B cell (primary cell): ENCODE results near the gene TIAM2. TPM values are rescaled to one million over a fixed set of nuclear protein-coding genes. Genes with fewer than 3 reads are reported as not detected.

ENCODE experiments used
- ATAC-seq: fragments of 200-7000 bp; cut with Tn5 transposase; one replicate; pipeline ENCODE4 v1.10.0; 2021; ENCODE audit warnings: low read depth, mild to moderate bottlenecking, moderate number of reproducible peaks, moderate library complexity
- CTCF ChIA-PET: fragments of 350-600 bp; sonication (Branson Sonifier 250); formaldehyde crosslinking; loops from one replicate; lab custom pipeline; 2021; ENCODE audit warnings: antibody characterized with exemption, inconsistent platforms; lab: Charles Lee
- POLR2A ChIA-PET: fragments of 350-600 bp; sonication (Branson Sonifier 250); formaldehyde crosslinking; loops from one replicate; lab custom pipeline; 2021; ENCODE audit warnings: antibody characterized with exemption; lab: Charles Lee
- DNase-seq: peaks from one replicate; pipeline ENCODE4 v3.0.0; 2013
- H2AFZ ChIP-seq: 2 replicates; pipeline ENCODE4 v1.6.1; 2012; ENCODE audit warnings: mild to moderate bottlenecking, low read depth, low read length; ENCODE audit not compliant: insufficient read depth, poor library complexity, severe bottlenecking
- H3K27ac ChIP-seq, 2 donors: 1 replicate in 1 of 2; 2 replicates in 1 of 2; pipeline ENCODE4 v1.5.1; 2012 to 2013; ENCODE audit warnings: low read length in 2 of 2, mild to moderate bottlenecking in 2 of 2, moderate library complexity in 1 of 2
- H3K27me3 ChIP-seq, 4 experiments: fragments of 200-600 bp in 1 of 4; sonication (generic) in 1 of 4; replicated peaks in 1 of 4; 1 replicate in 2 of 4; 2 replicates in 2 of 4; pipeline versions ENCODE4 v1.6.1 to v1.7.0; 2013 to 2016; ENCODE audit warnings: low read length in 3 of 4, mild to moderate bottlenecking in 2 of 4, mixed read lengths in 1 of 4, moderate library complexity in 1 of 4; ENCODE audit not compliant: insufficient read depth in 4 of 4, control insufficient read depth in 3 of 4; ENCODE audit errors: control extremely low read depth in 1 of 4
- H3K36me3 ChIP-seq, 2 experiments: replicated peaks in 1 of 2; 1 replicate in 1 of 2; 2 replicates in 1 of 2; pipeline versions ENCODE4 v1.6.1 to v1.7.1; 2013; ENCODE audit warnings: low read length in 1 of 2; ENCODE audit not compliant: insufficient read depth in 2 of 2, control insufficient read depth in 1 of 2; ENCODE audit errors: control extremely low read depth in 1 of 2, extremely low read depth in 1 of 2
- H3K4me1 ChIP-seq, 2 donors: fragments of 200-600 bp in 1 of 2; sonication (generic) in 1 of 2; 1 replicate in 1 of 2; 2 replicates in 1 of 2; pipeline versions ENCODE4 v1.5.1 to v1.6.1; 2013 to 2017; ENCODE audit warnings: low read length in 2 of 2; ENCODE audit not compliant: control insufficient read depth in 2 of 2, insufficient read depth in 2 of 2
- H3K4me2 ChIP-seq: replicated peaks from 2 replicates; pipeline ENCODE3; 2012; ENCODE audit warnings: mild to moderate bottlenecking, low read depth, low read length; ENCODE audit not compliant: poor library complexity, severe bottlenecking
- H3K4me3 ChIP-seq, 5 experiments: fragments of 200-600 bp in 1 of 5; sonication (generic) in 1 of 5; 1 replicate in 3 of 5; 2 replicates in 2 of 5; pipeline versions ENCODE4 v1.5.1 to v1.7.0; 2011 to 2016; ENCODE audit warnings: low read length in 4 of 5, mild to moderate bottlenecking in 4 of 5, low read depth in 2 of 5, control low read depth in 1 of 5, moderate library complexity in 1 of 5; ENCODE audit not compliant: insufficient read depth in 1 of 5; ENCODE audit errors: control extremely low read depth in 1 of 5, extremely low read depth in 1 of 5
- H3K79me2 ChIP-seq: fragments of 200-600 bp; sonication (generic); one replicate; pipeline ENCODE4 v1.6.0; 2016; ENCODE audit warnings: low read length; ENCODE audit not compliant: control insufficient read depth, insufficient read depth
- H3K9ac ChIP-seq: fragments of 200-600 bp; sonication (generic); 2 replicates; pipeline ENCODE4 v1.6.1; 2017; ENCODE audit warnings: mild to moderate bottlenecking, low read length, moderate library complexity
- H3K9me3 ChIP-seq, 3 donors: one replicate each; pipeline versions ENCODE4 v1.6.1 to v1.7.1; 2013; ENCODE audit warnings: low read length in 2 of 3; ENCODE audit not compliant: control insufficient read depth in 2 of 3, insufficient read depth in 1 of 3; ENCODE audit errors: control extremely low read depth in 1 of 3
- H4K20me1 ChIP-seq: 2 replicates; pipeline ENCODE4 v1.6.0; 2012; ENCODE audit warnings: mild to moderate bottlenecking, low read length; ENCODE audit not compliant: insufficient read depth, control insufficient read depth, poor library complexity, severe bottlenecking
- H3K27ac Mint-ChIP-seq: one replicate; pipeline ENCODE4 v1.8.0; 2021; ENCODE audit warnings: mixed read lengths
- H3K27me3 Mint-ChIP-seq: one replicate; pipeline ENCODE4 v1.8.0; 2021; ENCODE audit warnings: mixed read lengths
- H3K4me1 Mint-ChIP-seq: one replicate; pipeline ENCODE4 v1.8.0; 2021; ENCODE audit warnings: mixed read lengths
- H3K4me3 Mint-ChIP-seq: one replicate; pipeline ENCODE4 v1.8.0; 2021; ENCODE audit warnings: mixed read lengths
- H3K9me3 Mint-ChIP-seq: one replicate; pipeline ENCODE4 v1.8.0; 2022; ENCODE audit warnings: mixed read lengths; ENCODE audit not compliant: insufficient read depth
- EZH2 ChIP-seq: IDR thresholded peaks from 2 replicates; pipeline ENCODE4 v1.6.1; 2012; ENCODE audit warnings: borderline replicate concordance, low read depth, mild to moderate bottlenecking, moderate library complexity, low read length; ENCODE audit not compliant: insufficient read depth, poor library complexity, severe bottlenecking
- WGBS: methylation state at CpG from one replicate; pipeline ENCODE4 v1.1.5; 2013; ENCODE audit warnings: missing lambda C conversion rate; ENCODE audit not compliant: insufficient coverage; 5-methylcytosine and 5-hydroxymethylcytosine counted together
- intact Hi-C: fragments of 100-400 bp; cut with micrococcal nuclease; formaldehyde crosslinking; loops from one replicate; pipeline ENCODE4 v1.10.0; 2022
- polyA plus RNA-seq: library from polyadenylated mRNA; depleted of rRNA; stranded (reverse); fragments of >200 nt; gene quantifications from 2 replicates; pipeline ENCODE4 v1.2.3, GENCODE V29; 2012
- total RNA-seq, 2 donors: library from RNA; stranded (reverse); fragments of 120-200 nt in 1 of 2; gene quantifications; 1 replicate in 1 of 2; 2 replicates in 1 of 2; pipeline versions ENCODE4 v1.2.3 to v1.2.4, GENCODE V29; 2013 to 2022
- TF ChIP-seq, protein P1 (sequence below): fragments of 200-600 bp; IDR thresholded peaks from one replicate; pipeline ENCODE4 v1.8.0; 2022; ENCODE audit warnings: antibody characterized with exemption, mild to moderate bottlenecking

TIAM2 gene
- total and polyA plus RNA-seq, 2 donors (not counting 1 experiment from before 2014, with no cell fraction given) = 13.1 to 18.8 TPM

DNA sequence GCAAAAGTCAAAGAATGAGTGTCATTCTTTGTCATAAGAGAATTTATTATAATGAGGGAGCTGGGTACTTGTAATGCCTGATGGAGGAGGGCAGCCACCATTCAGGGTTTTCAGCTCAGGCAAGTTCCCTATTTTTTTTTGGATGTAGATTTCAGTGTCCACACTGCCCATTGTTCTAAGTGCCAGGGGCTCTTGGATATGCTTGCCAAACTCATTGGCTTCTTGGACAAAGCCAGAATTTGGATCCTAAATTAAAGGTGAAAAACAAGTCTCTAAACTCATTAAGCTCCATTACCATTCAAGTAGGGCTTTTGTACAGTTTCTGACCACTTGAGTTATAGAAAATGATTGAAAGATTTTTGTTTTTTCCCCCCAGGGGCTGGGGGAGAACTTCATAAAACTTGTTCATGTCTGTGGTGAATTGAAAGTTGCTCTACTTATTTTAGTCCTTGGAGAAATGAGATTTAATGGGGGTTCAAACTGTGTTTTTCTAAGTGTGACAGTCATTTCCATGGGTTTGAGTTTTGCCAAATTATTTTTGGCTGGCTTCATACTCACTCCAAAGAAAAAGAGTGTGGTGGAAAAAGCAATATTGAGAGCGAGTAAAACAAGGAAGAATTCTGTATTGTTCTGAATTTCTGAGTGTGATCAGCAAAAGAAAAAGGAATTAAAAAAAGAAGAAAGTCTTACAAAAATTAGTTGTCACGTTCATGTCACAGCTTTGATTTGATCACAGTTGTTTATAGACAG is 46.0 kb downstream of the TIAM2 start:
- intact Hi-C loops = no loop called here
- no peak for TF ChIP-seq EZH2
- TF ChIP-seq, protein P1, sequence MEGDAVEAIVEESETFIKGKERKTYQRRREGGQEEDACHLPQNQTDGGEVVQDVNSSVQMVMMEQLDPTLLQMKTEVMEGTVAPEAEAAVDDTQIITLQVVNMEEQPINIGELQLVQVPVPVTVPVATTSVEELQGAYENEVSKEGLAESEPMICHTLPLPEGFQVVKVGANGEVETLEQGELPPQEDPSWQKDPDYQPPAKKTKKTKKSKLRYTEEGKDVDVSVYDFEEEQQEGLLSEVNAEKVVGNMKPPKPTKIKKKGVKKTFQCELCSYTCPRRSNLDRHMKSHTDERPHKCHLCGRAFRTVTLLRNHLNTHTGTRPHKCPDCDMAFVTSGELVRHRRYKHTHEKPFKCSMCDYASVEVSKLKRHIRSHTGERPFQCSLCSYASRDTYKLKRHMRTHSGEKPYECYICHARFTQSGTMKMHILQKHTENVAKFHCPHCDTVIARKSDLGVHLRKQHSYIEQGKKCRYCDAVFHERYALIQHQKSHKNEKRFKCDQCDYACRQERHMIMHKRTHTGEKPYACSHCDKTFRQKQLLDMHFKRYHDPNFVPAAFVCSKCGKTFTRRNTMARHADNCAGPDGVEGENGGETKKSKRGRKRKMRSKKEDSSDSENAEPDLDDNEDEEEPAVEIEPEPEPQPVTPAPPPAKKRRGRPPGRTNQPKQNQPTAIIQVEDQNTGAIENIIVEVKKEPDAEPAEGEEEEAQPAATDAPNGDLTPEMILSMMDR = no peak
- no peaks in the 10 kb centered on the region for H3K27me3 Mint-ChIP-seq
- Histone ChIP-seq H2AFZ (no peak overlapping the region), H3K27me3 (no peaks in the 10 kb centered on the region), H3K27ac (no peak overlapping the region), H3K9ac (no peak overlapping the region), H3K36me3 (no peaks in the 10 kb centered on the region), H3K4me2 (no peak overlapping the region), H3K79me2 (no peaks in the 10 kb centered on the region), H4K20me1 (no peaks in the 10 kb centered on the region), H3K4me3 (no peak overlapping the region), H3K4me1 (no peaks in the 10 kb centered on the region), H3K9me3 (no peaks in the 10 kb centered on the region)
- no CpG with 5 or more reads among the region's 2 CpGs for WGBS
- H3K9me3 Mint-ChIP-seq = no peaks in the 10 kb centered on the region
- CTCF ChIA-PET = interaction anchor here (1.2 to 1.3 kb wide), 2 partner anchors 112 to 113 kb away, joined by 3 read pairs; no protein-coding TSS in a partner anchor
- DNase-seq = no peak
- no peaks in the 10 kb centered on the region for H3K4me1 Mint-ChIP-seq
- no peak overlapping the region for H3K4me3 Mint-ChIP-seq
- no peak for ATAC-seq
- POLR2A ChIA-PET = no interaction called here
- H3K27ac Mint-ChIP-seq = no peak overlapping the region

DNA sequence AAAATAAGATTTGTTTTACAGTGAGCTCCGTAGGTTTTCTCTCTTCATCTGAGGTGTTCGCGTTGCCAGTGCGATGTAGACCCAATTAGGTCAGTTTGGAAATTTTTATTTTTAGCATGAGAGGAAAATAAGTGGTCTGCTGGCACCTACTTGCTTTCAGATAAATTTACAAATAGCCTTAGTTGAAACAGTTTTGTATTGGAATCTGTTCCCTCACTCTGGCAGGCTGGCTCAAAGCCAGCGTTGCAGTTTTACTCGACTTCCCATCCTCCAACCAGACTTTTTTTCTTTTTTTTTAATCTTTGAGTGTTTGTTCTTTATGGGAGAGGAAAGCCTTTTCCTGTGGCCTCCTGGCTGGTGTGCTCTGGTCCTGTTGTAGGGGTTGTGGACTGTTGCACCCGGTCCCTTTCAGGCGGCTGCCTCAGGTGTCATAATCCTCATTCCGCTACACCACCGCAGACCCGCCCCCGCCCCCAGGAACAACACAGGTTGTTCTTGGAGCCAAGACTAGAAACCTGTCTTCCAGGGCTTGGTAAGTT is 46.7 kb downstream of the TIAM2 start:
- Histone ChIP-seq H2AFZ (no peak overlapping the region), H3K4me1 (no peaks in the 10 kb centered on the region), H3K9me3 (no peaks in the 10 kb centered on the region), H3K4me2 (no peak overlapping the region), H3K27me3 (no peaks in the 10 kb centered on the region), H3K79me2 (no peaks in the 10 kb centered on the region), H3K4me3 (no peak overlapping the region), H3K27ac (no peak overlapping the region), H3K9ac (no peak overlapping the region), H3K36me3 (no peaks in the 10 kb centered on the region), H4K20me1 (no peaks in the 10 kb centered on the region)
- WGBS = 100% methylated on average over 6 of the region's 12 CpGs
- Mint-ChIP-seq H3K4me3 (no peak overlapping the region), H3K27me3 (no peaks in the 10 kb centered on the region), H3K9me3 (no peaks in the 10 kb centered on the region), H3K27ac (no peak overlapping the region), H3K4me1 (no peaks in the 10 kb centered on the region)
- intact Hi-C loops = no loop called here
- POLR2A ChIA-PET = no interaction called here
- CTCF ChIA-PET = no interaction called here
- no peak for TF ChIP-seq EZH2
- TF ChIP-seq, protein P1 = no peak
- ATAC-seq = no peak
- DNase-seq = no peak
